ENCODE results near the gene KRTAP4-1.
"Not testable (repeated sequence)": the region's sequence is repeated elsewhere in the genome, so short reads cannot be mapped to it uniquely, and the experiment has no call there.

DNA sequence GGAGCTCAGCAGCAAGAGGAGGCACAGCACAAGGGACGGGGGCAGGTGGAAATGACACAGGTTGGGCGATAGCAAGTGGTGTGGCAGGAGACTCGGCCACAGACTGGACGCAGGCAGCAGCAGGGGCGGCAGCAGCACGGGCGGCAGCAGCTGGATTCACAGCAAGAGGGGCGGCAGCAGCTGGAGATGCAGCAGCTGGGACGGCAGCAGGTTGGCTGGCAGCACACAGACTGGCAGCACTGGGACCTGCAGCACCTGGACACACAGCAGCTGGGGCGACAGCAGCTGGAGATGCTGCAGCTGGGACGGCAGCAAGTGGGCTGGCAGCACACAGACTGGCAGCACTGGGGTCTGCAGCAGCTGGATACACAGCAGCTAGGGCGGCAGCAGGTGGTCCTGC, 44.8 kb downstream of the KRTAP4-1 start:
- TF ChIP-seq POLR2AphosphoS5 (IDR thresholded peaks at IDR 0.05; ENCODE audit: low read depth, low read length); PBX3 (IDR thresholded peaks at IDR 0.05); TAF1 (IDR thresholded peaks at IDR 0.05; ENCODE audit: borderline replicate concordance, low read depth, low read length); CTCF (IDR thresholded peaks at IDR 0.05); JUND (IDR thresholded peaks at IDR 0.05); YY1 (IDR thresholded peaks at IDR 0.05; ENCODE audit: low read depth); SMC3 (IDR thresholded peaks at IDR 0.05; ENCODE audit: low read depth, low read length); MXI1 (IDR thresholded peaks at IDR 0.05; ENCODE audit: low read depth, low read length); RAD21 (IDR thresholded peaks at IDR 0.05; ENCODE audit: low read length); GABPA (IDR thresholded peaks at IDR 0.05; ENCODE audit: low read depth); NFIC (IDR thresholded peaks at IDR 0.05; ENCODE audit: borderline replicate concordance); FOXM1 (IDR thresholded peaks at IDR 0.05; ENCODE audit: low read depth); USF1 (IDR thresholded peaks at IDR 0.05; ENCODE audit: borderline replicate concordance, low read depth): not testable (repeated sequence)

Measured in SK-N-SH (cell line).